BE2C (cell line): ENCODE measurements around the gene NUP214.

ENCODE experiments used
- DNase-seq: peaks from one replicate; pipeline ENCODE4 v3.0.0-alpha.2; 2020
- H3K27me3 ChIP-seq: fragments of 250-450 bp; sonication (Bioruptor Pico); 2 replicates; pipeline ENCODE4 v1.5.1; 2020; ENCODE audit warnings: mild to moderate bottlenecking
- H3K36me3 ChIP-seq: fragments of 250-450 bp; sonication (Bioruptor Pico); 2 replicates; pipeline ENCODE4 v1.5.1; 2020; ENCODE audit warnings: mild to moderate bottlenecking
- H3K4me1 ChIP-seq: fragments of 250-450 bp; sonication (Bioruptor Pico); 2 replicates; pipeline ENCODE4 v1.5.1; 2020
- H3K4me3 ChIP-seq: 2 replicates; pipeline ENCODE4 v1.5.1; 2011; ENCODE audit warnings: low read depth, low read length
- H3K9me3 ChIP-seq: fragments of 250-450 bp; sonication (Bioruptor Pico); 2 replicates; pipeline ENCODE4 v1.5.1; 2020
- CTCF ChIP-seq: IDR thresholded peaks from 2 replicates; pipeline ENCODE4 v1.5.1; 2012; ENCODE audit warnings: mild to moderate bottlenecking, low read depth, low read length

NUP214 gene

GRCh38 chr9:131273856-131274673 is 148.7 kb downstream of the NUP214 start:
- Histone ChIP-seq H3K9me3 (no peaks in the 10 kb centered on the region), H3K36me3 (no peaks in the 10 kb centered on the region), H3K27me3 (peaks cover 18% of the 10 kb centered on the region), H3K4me1 (peaks cover 3% of the 10 kb centered on the region; the same call in 1 of the 2 replicates), H3K4me3 (no peak overlapping the region)
- TF ChIP-seq CTCF = no peak
- no peak for DNase-seq

- H3K9me3 ChIP-seq = no peaks in the 10 kb centered on the region
- H3K27me3 ChIP-seq = peaks cover 18% of the 10 kb centered on the region
- DNase-seq = no peak
- TF ChIP-seq CTCF = no peak
- H3K36me3 ChIP-seq = no peaks in the 10 kb centered on the region
- no peak overlapping the region for H3K4me3 ChIP-seq
- peaks cover 3% of the 10 kb centered on the region; the same call in 1 of the 2 replicates for H3K4me1 ChIP-seq
These were observed 149.4 kb downstream of the NUP214 start for GRCh38 chr9:131274674-131275331.

GRCh38 chr9:131275332-131276093 is 150.1 kb downstream of the NUP214 start:
- no peak for DNase-seq
- Histone ChIP-seq H3K9me3 (no peaks in the 10 kb centered on the region), H3K36me3 (no peaks in the 10 kb centered on the region), H3K4me1 (peaks cover 3% of the 10 kb centered on the region; the same call in 1 of the 2 replicates), H3K27me3 (peaks cover 18% of the 10 kb centered on the region), H3K4me3 (no peak overlapping the region)
- TF ChIP-seq CTCF = peak; percentile 8; the same call in 1 of the 2 replicates

GRCh38 chr9:131276094-131276888 is 150.9 kb downstream of the NUP214 start, which contains the start of gene FAM78A:
Gene FAM78A (minus strand): TSS chr9:131276510. CDS start chr9:131276179, 331 bp downstream.
- no peak for TF ChIP-seq CTCF
- peak within 1 kb of the TSS; percentile 47 for H3K4me3 ChIP-seq
- no peaks in the 10 kb centered on the region for H3K9me3 ChIP-seq
- DNase-seq = peak; percentile 38
- H3K4me1 ChIP-seq = peaks cover 3% of the 10 kb centered on the region; the same call in 1 of the 2 replicates
- H3K27me3 ChIP-seq = peaks cover 18% of the 10 kb centered on the region
- H3K36me3 ChIP-seq = no peaks in the 10 kb centered on the region

- TF ChIP-seq CTCF = no peak
- H3K9me3 ChIP-seq = no peaks in the 10 kb centered on the region
- H3K36me3 ChIP-seq = no peaks in the 10 kb centered on the region
- peaks cover 18% of the 10 kb centered on the region for H3K27me3 ChIP-seq
- H3K4me1 ChIP-seq = peaks cover 3% of the 10 kb centered on the region; the same call in 1 of the 2 replicates
- peak overlapping the region; percentile 47 for H3K4me3 ChIP-seq
- DNase-seq = no peak
These were observed 151.5 kb downstream of the NUP214 start for GRCh38 chr9:131276891-131277286.
